Natural killer cell (primary cell): ENCODE data around the gene STARD13. TPM values are rescaled to one million over a fixed set of nuclear protein-coding genes. Genes with fewer than 3 reads are reported as not detected.

Source experiments
- ATAC-seq, 3 donors: fragments of 150-1000 bp in 2 of 3; fragments of 200-7000 bp in 1 of 3; cut with Tn5 transposase; 1 replicate in 1 of 3; 2 replicates in 2 of 3; pipeline ENCODE4 v1.10.0; 2021; ENCODE audit warnings: mild to moderate bottlenecking in 2 of 3, moderate library complexity in 2 of 3
- DNase-seq, 2 donors: peaks; one replicate each; pipeline versions ENCODE4 v3.0.0 to v3.0.0-alpha.2; 2013 to 2021; ENCODE audit warnings: mixed read lengths in 1 of 2
- H3K27ac ChIP-seq: one replicate; pipeline ENCODE4 v1.5.1; 2013; ENCODE audit warnings: mild to moderate bottlenecking, low read length
- H3K27me3 ChIP-seq: one replicate; pipeline ENCODE4 v1.6.1; 2013; ENCODE audit warnings: low read length; ENCODE audit not compliant: control insufficient read depth, insufficient read depth
- H3K36me3 ChIP-seq: one replicate; pipeline ENCODE4 v1.6.1; 2013; ENCODE audit warnings: low read length; ENCODE audit not compliant: control insufficient read depth, insufficient read depth
- H3K4me1 ChIP-seq: one replicate; pipeline ENCODE4 v1.6.1; 2013; ENCODE audit warnings: low read length; ENCODE audit not compliant: control insufficient read depth, insufficient read depth
- H3K4me3 ChIP-seq: one replicate; pipeline ENCODE4 v1.5.1; 2013; ENCODE audit warnings: low read length
- H3K9me3 ChIP-seq: one replicate; pipeline ENCODE4 v1.6.1; 2013; ENCODE audit warnings: low read length; ENCODE audit not compliant: control insufficient read depth, insufficient read depth
- H3K27ac Mint-ChIP-seq, 2 donors: one replicate each; pipeline ENCODE4 v1.8.0; 2022; ENCODE audit warnings: mild to moderate bottlenecking in 2 of 2, mixed read lengths in 2 of 2, moderate library complexity in 1 of 2
- H3K27me3 Mint-ChIP-seq, 2 donors: one replicate each; pipeline ENCODE4 v1.8.0; 2022; ENCODE audit warnings: low read depth in 2 of 2, mixed read lengths in 2 of 2
- H3K36me3 Mint-ChIP-seq: one replicate; pipeline ENCODE4 v1.8.0; 2022; ENCODE audit warnings: mixed read lengths
- H3K4me1 Mint-ChIP-seq, 2 donors: one replicate each; pipeline ENCODE4 v1.8.0; 2022; ENCODE audit warnings: mixed read lengths in 2 of 2
- H3K4me3 Mint-ChIP-seq: one replicate; pipeline ENCODE4 v1.8.0; 2022; ENCODE audit warnings: mild to moderate bottlenecking, moderate library complexity, mixed read lengths
- H3K9me3 Mint-ChIP-seq, 2 donors: one replicate each; pipeline ENCODE4 v1.8.0; 2022; ENCODE audit warnings: mixed read lengths in 2 of 2
- CTCF ChIP-seq: fragments of 200-600 bp; IDR thresholded peaks from one replicate; pipeline ENCODE4 v1.8.0; 2022; ENCODE audit warnings: antibody characterized with exemption
- WGBS: methylation state at CpG from one replicate; pipeline ENCODE4 v1.1.7; 2013; ENCODE audit warnings: missing lambda C conversion rate; ENCODE audit not compliant: insufficient coverage; 5-methylcytosine and 5-hydroxymethylcytosine counted together
- intact Hi-C: fragments of 100-400 bp; cut with micrococcal nuclease; formaldehyde crosslinking; loops from one replicate; pipeline ENCODE4 v1.14.2; 2022
- total RNA-seq, 4 donors: library from RNA; stranded (reverse); fragments of 120-200 nt in 1 of 4; gene quantifications; one replicate each; pipeline versions ENCODE4 v1.2.3 to v1.2.4, GENCODE V29; 2013 to 2022

Gene STARD13
- total RNA-seq, 3 donors from 2014 or later (not counting 1 experiment from before 2014, with no cell fraction given), result not detected

GRCh38 chr13:33053397-33054066 lies 232.0 kb downstream of the STARD13 start:
- no peak overlapping the region for H3K4me3 ChIP-seq
- WGBS, result 89% methylated on average over 5 of the region's 7 CpGs
- no peaks in the 10 kb centered on the region for H3K36me3 ChIP-seq
- no peak overlapping the region for H3K27ac ChIP-seq
- no peaks in the 10 kb centered on the region for H3K9me3 ChIP-seq
- no peak overlapping the region for H3K27ac Mint-ChIP-seq
- peaks cover 0 to 2% of the 10 kb centered on the region in 2 donors for H3K9me3 Mint-ChIP-seq
- ATAC-seq (no peak), DNase-seq (no peak)
- no peaks in the 10 kb centered on the region for H3K27me3 ChIP-seq
- TF ChIP-seq CTCF, result no peak
- no peaks in the 10 kb centered on the region for H3K36me3 Mint-ChIP-seq
- no peaks in the 10 kb centered on the region for H3K4me1 ChIP-seq
- H3K4me1 Mint-ChIP-seq, result no peaks in the 10 kb centered on the region
- peaks cover 0 to 13% of the 10 kb centered on the region in 2 donors for H3K27me3 Mint-ChIP-seq
- no peak overlapping the region for H3K4me3 Mint-ChIP-seq
- intact Hi-C loops, result no loop called here
